Measurements from ENCODE around the gene EGFR. TPM values are rescaled to one million over a fixed set of nuclear protein-coding genes. Genes with fewer than 3 reads are reported as not detected.

EGFR gene
- total RNA-seq, 2 experiments from 2014 or later = not detected

DNA sequence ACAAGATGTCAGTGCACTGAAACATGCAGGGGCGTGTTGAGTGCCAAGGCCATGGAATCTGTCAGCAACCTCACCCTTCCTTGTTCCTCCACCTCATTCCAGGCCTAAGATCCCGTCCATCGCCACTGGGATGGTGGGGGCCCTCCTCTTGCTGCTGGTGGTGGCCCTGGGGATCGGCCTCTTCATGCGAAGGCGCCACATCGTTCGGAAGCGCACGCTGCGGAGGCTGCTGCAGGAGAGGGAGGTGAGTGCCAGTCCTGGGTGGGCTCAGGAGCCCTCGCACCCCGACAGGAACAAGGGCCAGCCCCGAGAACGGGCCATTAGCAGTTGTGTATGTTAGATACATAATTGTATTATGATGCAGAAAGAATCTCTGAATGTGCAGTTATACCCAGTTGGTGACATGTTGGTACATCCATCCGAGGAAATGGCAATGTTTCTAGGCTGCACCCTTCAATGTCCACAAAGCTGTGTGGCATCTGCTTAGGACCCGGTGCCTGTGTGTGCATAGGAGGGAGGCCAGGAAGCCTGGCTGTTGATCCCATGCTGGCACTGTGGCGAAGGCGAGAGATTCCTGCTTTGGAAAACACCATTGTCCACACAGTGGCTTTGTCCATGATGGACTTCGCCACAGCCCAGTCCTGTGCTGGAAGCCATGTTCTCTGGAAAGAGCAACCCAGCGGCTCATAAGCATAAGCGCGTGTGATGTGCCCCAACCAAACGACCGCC, 154.2 kb downstream of the EGFR start:
- no peak for DNase-seq
- H3K36me3 Mint-ChIP-seq (ENCODE audit: low read depth) = no peaks in the 10 kb centered on the region
- H3K27ac Mint-ChIP-seq = no peak overlapping the region
- H3K27me3 Mint-ChIP-seq = peaks cover 2% of the 10 kb centered on the region
- no peak overlapping the region for H3K4me3 Mint-ChIP-seq
- CTCF ChIA-PET = no interaction called here
- H3K4me1 Mint-ChIP-seq = no peaks in the 10 kb centered on the region
- no peaks in the 10 kb centered on the region for H3K9me3 Mint-ChIP-seq
- POLR2A ChIA-PET = no interaction called here

DNA sequence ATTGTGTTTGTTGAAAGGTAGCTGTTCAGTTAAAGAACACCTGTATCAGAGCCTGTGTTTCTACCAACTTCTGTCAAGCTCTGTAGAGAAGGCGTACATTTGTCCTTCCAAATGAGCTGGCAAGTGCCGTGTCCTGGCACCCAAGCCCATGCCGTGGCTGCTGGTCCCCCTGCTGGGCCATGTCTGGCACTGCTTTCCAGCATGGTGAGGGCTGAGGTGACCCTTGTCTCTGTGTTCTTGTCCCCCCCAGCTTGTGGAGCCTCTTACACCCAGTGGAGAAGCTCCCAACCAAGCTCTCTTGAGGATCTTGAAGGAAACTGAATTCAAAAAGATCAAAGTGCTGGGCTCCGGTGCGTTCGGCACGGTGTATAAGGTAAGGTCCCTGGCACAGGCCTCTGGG, 154.9 kb downstream of the EGFR start:
- H3K4me1 Mint-ChIP-seq = no peaks in the 10 kb centered on the region
- no peak overlapping the region for H3K4me3 Mint-ChIP-seq
- no peaks in the 10 kb centered on the region for H3K9me3 Mint-ChIP-seq
- DNase-seq = no peak
- H3K27ac Mint-ChIP-seq = no peak overlapping the region
- CTCF ChIA-PET = interaction anchor here (0.9 kb wide), 1 partner anchor 41 kb away, joined by 3 read pairs; no protein-coding TSS in a partner anchor
- H3K27me3 Mint-ChIP-seq = peaks cover 2% of the 10 kb centered on the region
- no peaks in the 10 kb centered on the region for H3K36me3 Mint-ChIP-seq (ENCODE audit: low read depth)
- POLR2A ChIA-PET = no interaction called here

GRCh38 chr7:55174456-55174855, 155.6 kb downstream of the EGFR start:
- H3K4me3 Mint-ChIP-seq = no peak overlapping the region
- ChIA-PET CTCF (interaction anchor here (0.9 kb wide), 1 partner anchor 42 kb away, joined by 3 read pairs; no protein-coding TSS in a partner anchor), POLR2A (no interaction called here)
- no peaks in the 10 kb centered on the region for H3K9me3 Mint-ChIP-seq
- H3K27me3 Mint-ChIP-seq = peaks cover 2% of the 10 kb centered on the region
- no peaks in the 10 kb centered on the region for H3K4me1 Mint-ChIP-seq
- no peak overlapping the region for H3K27ac Mint-ChIP-seq
- no peak for DNase-seq
- H3K36me3 Mint-ChIP-seq (ENCODE audit: low read depth) = no peaks in the 10 kb centered on the region

- Mint-ChIP-seq H3K27ac (no peak overlapping the region), H3K27me3 (peaks cover 2% of the 10 kb centered on the region), H3K4me3 (no peak overlapping the region), H3K4me1 (no peaks in the 10 kb centered on the region), H3K9me3 (no peaks in the 10 kb centered on the region), H3K36me3 (ENCODE audit: low read depth) (no peaks in the 10 kb centered on the region)
- CTCF ChIA-PET = no interaction called here
- POLR2A ChIA-PET = no interaction called here
- no peak for DNase-seq
These were observed 156.0 kb downstream of the EGFR start for GRCh38 chr7:55174856-55175255.

- DNase-seq = no peak
- Mint-ChIP-seq H3K9me3 (no peaks in the 10 kb centered on the region), H3K36me3 (ENCODE audit: low read depth) (no peaks in the 10 kb centered on the region), H3K27me3 (peaks cover 2% of the 10 kb centered on the region), H3K4me3 (no peak overlapping the region), H3K4me1 (no peaks in the 10 kb centered on the region), H3K27ac (no peak overlapping the region)
- CTCF ChIA-PET = no interaction called here
- POLR2A ChIA-PET = no interaction called here
These were observed 158.3 kb downstream of the EGFR start for GRCh38 chr7:55177068-55177530.

DNA sequence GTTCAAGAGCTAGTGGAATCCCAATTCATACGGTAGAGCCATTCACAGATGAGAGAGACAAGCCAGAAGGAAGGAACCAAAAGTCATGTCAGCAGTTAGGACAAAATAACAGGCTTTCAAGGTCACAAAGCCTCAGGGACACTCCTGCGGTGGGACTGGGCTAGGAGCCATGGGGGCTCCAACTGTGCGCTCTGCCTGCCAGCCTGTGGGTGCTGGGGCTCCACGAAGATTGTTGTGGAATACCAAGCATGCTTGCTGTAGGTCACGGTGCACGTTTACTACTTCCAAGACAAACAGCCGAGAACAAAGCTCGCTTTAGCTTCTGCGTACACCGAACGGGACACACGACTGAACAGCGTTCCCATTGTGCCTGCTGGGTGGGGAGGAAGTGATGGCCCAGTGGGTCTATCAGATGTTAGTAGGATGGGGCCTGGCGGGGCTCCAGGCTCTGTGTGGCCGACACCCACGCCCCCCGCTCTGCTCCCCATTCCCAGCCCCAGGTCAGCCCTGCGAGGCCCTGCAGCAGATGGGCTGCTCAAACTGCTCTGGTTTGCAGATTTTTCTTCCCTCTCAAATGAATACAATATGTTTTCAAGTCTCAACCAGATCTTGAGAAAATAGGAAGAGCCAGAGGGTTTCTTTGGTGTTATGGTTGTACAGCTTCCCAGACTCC, 158.9 kb downstream of the EGFR start:
- no peak for DNase-seq
- no peak overlapping the region for H3K4me3 Mint-ChIP-seq
- ChIA-PET CTCF (no interaction called here), POLR2A (no interaction called here)
- no peaks in the 10 kb centered on the region for H3K9me3 Mint-ChIP-seq
- H3K27me3 Mint-ChIP-seq = peaks cover 2% of the 10 kb centered on the region
- H3K4me1 Mint-ChIP-seq = no peaks in the 10 kb centered on the region
- no peaks in the 10 kb centered on the region for H3K36me3 Mint-ChIP-seq (ENCODE audit: low read depth)
- no peak overlapping the region for H3K27ac Mint-ChIP-seq

DNA sequence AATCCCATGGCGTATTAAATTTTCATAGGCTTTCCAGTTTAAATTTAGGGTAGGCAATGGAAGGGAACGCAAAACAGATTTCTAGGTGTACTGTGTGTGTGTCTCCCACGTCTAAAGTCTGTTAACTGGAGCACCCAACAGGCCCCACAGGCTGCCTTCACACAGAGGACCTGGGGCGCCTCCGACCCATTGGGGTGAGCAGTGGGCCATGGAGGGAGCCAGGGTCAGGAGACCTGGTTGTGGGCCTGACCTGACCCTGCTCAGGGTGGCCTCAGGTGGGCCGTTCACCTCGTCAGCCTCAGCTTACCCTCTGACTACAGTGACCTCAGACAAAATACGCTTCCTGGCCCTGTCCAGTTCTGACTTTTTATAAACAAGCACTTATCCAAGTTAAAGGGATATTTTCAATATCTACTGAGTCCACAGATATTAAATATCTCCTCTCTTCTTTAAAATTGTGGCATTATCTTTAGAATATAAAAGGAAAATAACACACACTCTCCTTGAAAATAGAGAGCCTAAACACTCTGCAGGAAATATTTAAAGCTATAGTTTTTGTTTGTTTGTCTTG, 159.6 kb downstream of the EGFR start:
- DNase-seq = no peak
- H3K4me3 Mint-ChIP-seq = no peak overlapping the region
- H3K36me3 Mint-ChIP-seq (ENCODE audit: low read depth) = no peaks in the 10 kb centered on the region
- ChIA-PET CTCF (no interaction called here), POLR2A (no interaction called here)
- no peaks in the 10 kb centered on the region for H3K4me1 Mint-ChIP-seq
- H3K27me3 Mint-ChIP-seq = peaks cover 2% of the 10 kb centered on the region
- H3K27ac Mint-ChIP-seq = no peak overlapping the region
- no peaks in the 10 kb centered on the region for H3K9me3 Mint-ChIP-seq

GRCh38 chr7:55178863-55179773, 160.3 kb downstream of the EGFR start:
- ChIA-PET CTCF (no interaction called here), POLR2A (no interaction called here)
- peaks cover 2% of the 10 kb centered on the region for H3K27me3 Mint-ChIP-seq
- no peak overlapping the region for H3K27ac Mint-ChIP-seq
- no peak for DNase-seq
- H3K4me1 Mint-ChIP-seq = no peaks in the 10 kb centered on the region
- no peaks in the 10 kb centered on the region for H3K36me3 Mint-ChIP-seq (ENCODE audit: low read depth)
- H3K9me3 Mint-ChIP-seq = no peaks in the 10 kb centered on the region
- no peak overlapping the region for H3K4me3 Mint-ChIP-seq

GRCh38 chr7:55179931-55180682, 161.3 kb downstream of the EGFR start:
- Mint-ChIP-seq H3K27ac (no peak overlapping the region), H3K9me3 (no peaks in the 10 kb centered on the region), H3K4me3 (no peak overlapping the region), H3K27me3 (peaks cover 2% of the 10 kb centered on the region), H3K4me1 (no peaks in the 10 kb centered on the region), H3K36me3 (ENCODE audit: low read depth) (no peaks in the 10 kb centered on the region)
- POLR2A ChIA-PET = no interaction called here
- CTCF ChIA-PET = no interaction called here
- no peak for DNase-seq

DNA sequence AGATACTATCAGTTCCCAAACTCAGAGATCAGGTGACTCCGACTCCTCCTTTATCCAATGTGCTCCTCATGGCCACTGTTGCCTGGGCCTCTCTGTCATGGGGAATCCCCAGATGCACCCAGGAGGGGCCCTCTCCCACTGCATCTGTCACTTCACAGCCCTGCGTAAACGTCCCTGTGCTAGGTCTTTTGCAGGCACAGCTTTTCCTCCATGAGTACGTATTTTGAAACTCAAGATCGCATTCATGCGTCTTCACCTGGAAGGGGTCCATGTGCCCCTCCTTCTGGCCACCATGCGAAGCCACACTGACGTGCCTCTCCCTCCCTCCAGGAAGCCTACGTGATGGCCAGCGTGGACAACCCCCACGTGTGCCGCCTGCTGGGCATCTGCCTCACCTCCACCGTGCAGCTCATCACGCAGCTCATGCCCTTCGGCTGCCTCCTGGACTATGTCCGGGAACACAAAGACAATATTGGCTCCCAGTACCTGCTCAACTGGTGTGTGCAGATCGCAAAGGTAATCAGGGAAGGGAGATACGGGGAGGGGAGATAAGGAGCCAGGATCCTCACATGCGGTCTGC, 162.2 kb downstream of the EGFR start:
- CTCF ChIA-PET = no interaction called here
- peaks cover 1% of the 10 kb centered on the region for H3K27me3 Mint-ChIP-seq

GRCh38 chr7:55181762-55182161, 162.9 kb downstream of the EGFR start:
- Mint-ChIP-seq H3K36me3 (ENCODE audit: low read depth) (no peaks in the 10 kb centered on the region), H3K9me3 (no peaks in the 10 kb centered on the region), H3K4me1 (no peaks in the 10 kb centered on the region), H3K27me3 (no peaks in the 10 kb centered on the region), H3K4me3 (no peak overlapping the region), H3K27ac (no peak overlapping the region)
- DNase-seq = no peak
- ChIA-PET CTCF (no interaction called here), POLR2A (no interaction called here)

More for the DNA sequence above, 162.2 kb downstream of the EGFR start:
- Mint-ChIP-seq H3K4me1 (no peaks in the 10 kb centered on the region), H3K9me3 (no peaks in the 10 kb centered on the region), H3K36me3 (ENCODE audit: low read depth) (no peaks in the 10 kb centered on the region), H3K27ac (no peak overlapping the region), H3K4me3 (no peak overlapping the region)
- POLR2A ChIA-PET = no interaction called here
- no peak for DNase-seq

DNA sequence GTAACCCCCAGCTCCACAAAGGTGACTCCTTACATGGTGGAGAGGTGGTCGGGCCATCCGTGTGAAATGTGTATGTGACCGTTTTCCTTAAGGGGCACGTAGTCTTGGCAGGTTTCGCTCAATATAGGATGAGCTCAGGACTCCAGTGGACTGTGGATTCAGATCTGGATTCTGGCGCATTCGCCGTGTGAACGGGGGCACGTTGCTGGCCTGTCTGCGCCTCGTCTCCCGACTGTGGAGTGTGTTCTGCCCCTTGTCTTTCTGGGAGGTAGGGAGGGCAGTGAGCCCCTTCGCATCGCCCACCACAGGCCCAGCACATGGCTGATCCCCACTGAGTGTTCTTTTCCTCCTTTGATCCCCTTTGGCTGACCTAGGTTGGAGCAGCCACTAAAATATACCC, 165.1 kb downstream of the EGFR start:
- CTCF ChIA-PET = no interaction called here
- POLR2A ChIA-PET = no interaction called here
- H3K27me3 Mint-ChIP-seq = peaks cover 3% of the 10 kb centered on the region
- H3K4me3 Mint-ChIP-seq = no peak overlapping the region
- no peaks in the 10 kb centered on the region for H3K9me3 Mint-ChIP-seq
- no peak for DNase-seq
- H3K36me3 Mint-ChIP-seq (ENCODE audit: low read depth) = no peaks in the 10 kb centered on the region
- no peak overlapping the region for H3K27ac Mint-ChIP-seq
- H3K4me1 Mint-ChIP-seq = no peaks in the 10 kb centered on the region

All from activated CD4-positive, alpha-beta T cell treated with anti-CD3 and anti-CD28 coated beads, Interleukin-2, amount 10 ng/mL, durations not matched to agents 7 days and 5 days (primary cell).